Naive thymus-derived CD4-positive, alpha-beta T cell (primary cell): ENCODE results near the gene XPC. TPM values are rescaled to one million over a fixed set of nuclear protein-coding genes. Genes with fewer than 3 reads are reported as not detected.

Experiments used
- ATAC-seq: fragments of 150-1000 bp; cut with Tn5 transposase; 2 replicates; pipeline ENCODE4 v1.10.0; 2021; ENCODE audit warnings: mild to moderate bottlenecking, moderate library complexity
- CTCF ChIA-PET: fragments of 350-600 bp; sonication (Branson Sonifier 250); formaldehyde crosslinking; loops from one replicate; lab custom pipeline; 2021; ENCODE audit warnings: antibody characterized with exemption; lab: Charles Lee
- POLR2A ChIA-PET: fragments of 350-600 bp; sonication (Branson Sonifier 250); formaldehyde crosslinking; loops from one replicate; lab custom pipeline; 2021; ENCODE audit warnings: antibody characterized with exemption, inconsistent platforms; lab: Charles Lee
- DNase-seq, 9 donors: peaks; one replicate each; pipeline versions ENCODE4 v3.0.0 to v3.0.0-alpha.2; 2020 to 2022; ENCODE audit warnings: mixed read lengths in 1 of 9
- H3K27ac ChIP-seq: one replicate; pipeline ENCODE4 v1.7.0; 2013; ENCODE audit warnings: mild to moderate bottlenecking, low read depth, low read length, moderate library complexity
- H3K27me3 ChIP-seq, 2 donors: one replicate each; pipeline ENCODE4 v1.7.0; 2013; ENCODE audit warnings: low read length in 2 of 2, mild to moderate bottlenecking in 2 of 2, moderate library complexity in 2 of 2; ENCODE audit not compliant: control insufficient read depth in 2 of 2, insufficient read depth in 2 of 2
- H3K36me3 ChIP-seq, 3 experiments: 1 replicate in 2 of 3; 2 replicates in 1 of 3; pipeline ENCODE4 v1.7.0; 2013; ENCODE audit warnings: low read length in 3 of 3, mild to moderate bottlenecking in 3 of 3, moderate library complexity in 1 of 3; ENCODE audit not compliant: insufficient read depth in 3 of 3, control insufficient read depth in 2 of 3
- H3K4me1 ChIP-seq, 2 donors: one replicate each; pipeline ENCODE4 v1.7.0; 2013; ENCODE audit warnings: low read length in 2 of 2, mild to moderate bottlenecking in 2 of 2, moderate library complexity in 1 of 2; ENCODE audit not compliant: control insufficient read depth in 2 of 2, insufficient read depth in 2 of 2
- H3K4me3 ChIP-seq: 2 replicates; pipeline ENCODE4 v1.7.0; 2013; ENCODE audit warnings: mild to moderate bottlenecking, low read length
- H3K9me3 ChIP-seq, 3 experiments: 1 replicate in 2 of 3; 2 replicates in 1 of 3; pipeline ENCODE4 v1.7.0; 2013; ENCODE audit warnings: low read length in 3 of 3; ENCODE audit not compliant: control insufficient read depth in 2 of 3
- H3K27ac Mint-ChIP-seq, 9 donors: one replicate each; pipeline ENCODE4 v1.8.0; 2020 to 2022; ENCODE audit warnings: mixed read lengths in 9 of 9, mild to moderate bottlenecking in 8 of 9, moderate library complexity in 5 of 9, inconsistent platforms in 2 of 9
- H3K27me3 Mint-ChIP-seq, 5 donors: one replicate each; pipeline ENCODE4 v1.8.0; 2021 to 2022; ENCODE audit warnings: mixed read lengths in 5 of 5, mild to moderate bottlenecking in 1 of 5
- H3K36me3 Mint-ChIP-seq, 5 donors: one replicate each; pipeline ENCODE4 v1.8.0; 2020 to 2022; ENCODE audit warnings: mixed read lengths in 5 of 5, mild to moderate bottlenecking in 3 of 5, inconsistent platforms in 1 of 5
- H3K4me1 Mint-ChIP-seq, 7 donors: one replicate each; pipeline ENCODE4 v1.8.0; 2020 to 2022; ENCODE audit warnings: mixed read lengths in 7 of 7, mild to moderate bottlenecking in 3 of 7, inconsistent platforms in 1 of 7
- H3K4me3 Mint-ChIP-seq, 10 donors: one replicate each; pipeline ENCODE4 v1.8.0; 2020 to 2022; ENCODE audit warnings: mild to moderate bottlenecking in 10 of 10, mixed read lengths in 10 of 10, moderate library complexity in 6 of 10, inconsistent platforms in 2 of 10
- H3K9me3 Mint-ChIP-seq, 11 donors: one replicate each; pipeline ENCODE4 v1.8.0; 2020 to 2022; ENCODE audit warnings: mixed read lengths in 11 of 11, mild to moderate bottlenecking in 4 of 11, inconsistent platforms in 1 of 11, moderate library complexity in 1 of 11
- intact Hi-C, 2 donors: fragments of 100-400 bp; cut with micrococcal nuclease; formaldehyde crosslinking; loops; one replicate each; pipeline ENCODE4 v1.15.1; 2023
- polyA plus RNA-seq, 2 donors: library from polyadenylated mRNA; unstranded; fragments of 300-500 nt; fragmentation: Illumina TruSeq; gene quantifications; one replicate each; pipeline ENCODE4 v1.2.3, GENCODE V29; 2021
- total RNA-seq, 6 experiments: library from RNA in 5 of 6; stranded (reverse) in 5 of 6; gene quantifications; 1 replicate in 5 of 6; 2 replicates in 1 of 6; pipeline ENCODE4 v1.2.3 and lab custom pipeline; 2021 to 2026

The XPC gene
- total and polyA plus RNA-seq, 7 experiments from 2014 or later, result 50.0 to 94.8 (median 57.7) TPM

- H3K9me3 ChIP-seq, result no peaks in the 10 kb centered on the region
- peaks cover 4 to 28% (median 9%) of the 10 kb centered on the region in 3 experiments for H3K36me3 ChIP-seq
- ChIA-PET CTCF (interaction anchor here (1.1 to 1.5 kb wide), 4 partner anchors 25 to 281 kb away, joined by 3 to 5 read pairs (median 4); partner anchors contain the start of genes CHCHD4 and TMEM43), POLR2A (interaction anchor here (1.9 to 3.8 kb wide), 5 partner anchors 12 to 472 kb away, joined by 5 to 92 read pairs (median 12); partner anchors contain the start of genes CCDC174, CHCHD4 and TMEM43)
- peak overlapping the region; percentile 99 for H3K27ac ChIP-seq
- H3K4me1 ChIP-seq, result peaks cover 27 to 39% of the 10 kb centered on the region in 2 donors
- no peak overlapping the region for H3K4me3 ChIP-seq
- DNase-seq (no peak), ATAC-seq (no peak)
- Mint-ChIP-seq H3K27me3 (peaks cover 0 to 2% (median 0%) of the 10 kb centered on the region in 5 donors), H3K27ac (peak overlapping the region; percentile 96 to 100 (median 99)), H3K4me3 (peak overlapping the region; percentile 94 to 100 (median 98)), H3K36me3 (peaks cover 4 to 32% (median 24%) of the 10 kb centered on the region in 5 donors), H3K9me3 (peaks cover 0 to 3% (median 0%) of the 10 kb centered on the region in 11 donors), H3K4me1 (peaks cover 40 to 76% (median 72%) of the 10 kb centered on the region in 7 donors)
- no peaks in the 10 kb centered on the region for H3K27me3 ChIP-seq
- intact Hi-C loops, result loop anchor here (2.0 to 5.0 kb wide), 2 partner anchors 1339 to 1517 kb away; partner anchors contain the start of genes RAF1 (in 1 of the 2) and RPL32 (in 1 of the 2)
Observed at GRCh38 chr3:14179795-14180194, 1.4 kb upstream of the XPC start.

GRCh38 chr3:14179114-14179465, 689 bp upstream of the XPC start:
- Mint-ChIP-seq H3K4me1 (peaks cover 44 to 83% (median 79%) of the 10 kb centered on the region in 7 donors), H3K27me3 (peaks cover 0 to 2% (median 0%) of the 10 kb centered on the region in 5 donors), H3K36me3 (peaks cover 4 to 32% (median 23%) of the 10 kb centered on the region in 5 donors), H3K27ac (peak overlapping the region; percentile 96 to 100 (median 99)), H3K4me3 (peak overlapping the region; percentile 94 to 100 (median 98)), H3K9me3 (peaks cover 0 to 3% (median 0%) of the 10 kb centered on the region in 11 donors)
- Histone ChIP-seq H3K9me3 (no peaks in the 10 kb centered on the region), H3K36me3 (peaks cover 3 to 27% (median 9%) of the 10 kb centered on the region in 3 experiments), H3K4me1 (peaks cover 34 to 46% of the 10 kb centered on the region in 2 donors), H3K27me3 (no peaks in the 10 kb centered on the region), H3K27ac (peak overlapping the region; percentile 99), H3K4me3 (peak overlapping the region; percentile 68)
- no peak for ATAC-seq
- peak in 1 of 9 donors; percentile 19 for DNase-seq
- intact Hi-C loops, result loop anchor here (2.0 to 5.0 kb wide), 2 partner anchors 1338 to 1517 kb away; partner anchors contain the start of genes RAF1 (in 1 of the 2) and RPL32 (in 1 of the 2)
- CTCF ChIA-PET, result interaction anchor here (0.7 to 1.5 kb wide), 8 partner anchors 24 to 294 kb away, joined by 3 to 5 read pairs (median 4); partner anchors contain the start of genes CHCHD4 and TMEM43
- POLR2A ChIA-PET, result interaction anchor here (0.5 to 3.8 kb wide), 27 partner anchors 8 to 1338 kb away, joined by 3 to 92 read pairs (median 5); partner anchors contain the start of genes CCDC174, CHCHD4, HDAC11 and NR2C2

GRCh38 chr3:14177580-14178246, 688 bp downstream of the XPC start:
- intact Hi-C loops, result loop anchor here (1.0 to 5.0 kb wide), 16 partner anchors 33 to 1515 kb away; partner anchors contain the start of genes CCDC174 (in 2 of the 2), CHCHD4 (in 2 of the 2), HDAC11 (in 2 of the 2) and RAF1 (in 2 of the 2)
- peaks cover 40 to 85% (median 81%) of the 10 kb centered on the region in 7 donors for H3K4me1 Mint-ChIP-seq

GRCh38 chr3:14175383-14176037, 2.9 kb downstream of the XPC start:
- intact Hi-C loops, result loop anchor here (2.0 to 5.0 kb wide), 2 partner anchors 23 to 1513 kb away; partner anchors contain the start of gene RAF1 (in 1 of the 2)
- Mint-ChIP-seq H3K4me3 (peak overlapping the region; percentile 37 to 100 (median 71)), H3K27me3 (peaks cover 0 to 2% (median 0%) of the 10 kb centered on the region in 5 donors), H3K9me3 (peaks cover 0 to 3% (median 0%) of the 10 kb centered on the region in 11 donors), H3K27ac (peak overlapping the region; percentile 67 to 99 (median 83)), H3K36me3 (peaks cover 12 to 41% (median 27%) of the 10 kb centered on the region in 5 donors), H3K4me1 (peaks cover 42 to 90% (median 80%) of the 10 kb centered on the region in 7 donors)
- ATAC-seq (peak; percentile 39), DNase-seq (peak in 8 of 9 donors; percentile 61 to 84 (median 80))
- ChIA-PET POLR2A (interaction anchor here (1.0 to 3.0 kb wide), 11 partner anchors 8 to 476 kb away, joined by 3 to 22 read pairs (median 5); partner anchors contain the start of genes CCDC174, CHCHD4 and TMEM43), CTCF (interaction anchor here (0.6 to 1.5 kb wide), 3 partner anchors 31 to 289 kb away, joined by 3 read pairs; no protein-coding TSS in a partner anchor)
- no peaks in the 10 kb centered on the region for H3K9me3 ChIP-seq
- peak overlapping the region; percentile 22 for H3K27ac ChIP-seq
- peaks cover 8 to 26% (median 15%) of the 10 kb centered on the region in 3 experiments for H3K36me3 ChIP-seq
- no peaks in the 10 kb centered on the region for H3K27me3 ChIP-seq
- peaks cover 40 to 62% of the 10 kb centered on the region in 2 donors for H3K4me1 ChIP-seq
- peak overlapping the region; percentile 8 for H3K4me3 ChIP-seq

More at GRCh38 chr3:14177580-14178246, 688 bp downstream of the XPC start:
- Mint-ChIP-seq H3K4me3 (peak overlapping the region; percentile 94 to 100 (median 98)), H3K9me3 (peaks cover 0 to 3% (median 0%) of the 10 kb centered on the region in 11 donors), H3K27ac (peak overlapping the region; percentile 96 to 100 (median 98)), H3K27me3 (peaks cover 0 to 2% (median 0%) of the 10 kb centered on the region in 5 donors), H3K36me3 (peaks cover 0 to 35% (median 16%) of the 10 kb centered on the region in 5 donors)
- Histone ChIP-seq H3K4me3 (peak overlapping the region; percentile 68), H3K4me1 (peaks cover 40 to 54% of the 10 kb centered on the region in 2 donors), H3K27me3 (no peaks in the 10 kb centered on the region), H3K27ac (peak overlapping the region; percentile 99), H3K9me3 (no peaks in the 10 kb centered on the region), H3K36me3 (peaks cover 0 to 19% (median 9%) of the 10 kb centered on the region in 3 experiments)
- ATAC-seq (peak; percentile 1), DNase-seq (no peak)
- ChIA-PET POLR2A (interaction anchor here (0.6 to 3.8 kb wide), 20 partner anchors 7 to 1336 kb away, joined by 3 to 92 read pairs (median 6); partner anchors contain the start of genes CCDC174, CHCHD4, HDAC11 and RPL32), CTCF (interaction anchor here (0.6 to 1.2 kb wide), 2 partner anchors 26 to 521 kb away, joined by 3 to 5 read pairs; no protein-coding TSS in a partner anchor)

- DNase-seq, result no peak
- peak overlapping the region; percentile 22 for H3K27ac ChIP-seq
- H3K36me3 ChIP-seq, result peaks cover 17 to 36% (median 26%) of the 10 kb centered on the region in 3 experiments
- Mint-ChIP-seq H3K4me1 (peaks cover 45 to 89% (median 80%) of the 10 kb centered on the region in 7 donors), H3K36me3 (peaks cover 20 to 50% (median 37%) of the 10 kb centered on the region in 5 donors), H3K27me3 (peaks cover 0 to 2% (median 0%) of the 10 kb centered on the region in 5 donors), H3K27ac (peak overlapping the region in 7 of 9 donors; percentile 22 to 99 (median 83)), H3K9me3 (peaks cover 0 to 3% (median 0%) of the 10 kb centered on the region in 11 donors), H3K4me3 (peak overlapping the region in 9 of 10 donors; percentile 60 to 100 (median 72))
- no peaks in the 10 kb centered on the region for H3K27me3 ChIP-seq
- ChIA-PET POLR2A (interaction anchor here (0.6 to 3.0 kb wide), 5 partner anchors 10 to 284 kb away, joined by 3 to 22 read pairs (median 7); partner anchors contain the start of genes CHCHD4 and TMEM43), CTCF (interaction anchor here (0.6 kb wide), 1 partner anchor 30 kb away, joined by 3 read pairs; no protein-coding TSS in a partner anchor)
- H3K4me3 ChIP-seq, result no peak overlapping the region
- H3K9me3 ChIP-seq, result no peaks in the 10 kb centered on the region
- H3K4me1 ChIP-seq, result peaks cover 40 to 60% of the 10 kb centered on the region in 2 donors
- no peak for ATAC-seq
- intact Hi-C loops, result loop anchor here in 1 of 2 donors (1.0 to 2.0 kb wide), 2 partner anchors 10 to 22 kb away; no protein-coding TSS in a partner anchor
Observed at GRCh38 chr3:14174483-14174882, 3.9 kb downstream of the XPC start.
